ENCODE results near the gene DALRD3.

DNA sequence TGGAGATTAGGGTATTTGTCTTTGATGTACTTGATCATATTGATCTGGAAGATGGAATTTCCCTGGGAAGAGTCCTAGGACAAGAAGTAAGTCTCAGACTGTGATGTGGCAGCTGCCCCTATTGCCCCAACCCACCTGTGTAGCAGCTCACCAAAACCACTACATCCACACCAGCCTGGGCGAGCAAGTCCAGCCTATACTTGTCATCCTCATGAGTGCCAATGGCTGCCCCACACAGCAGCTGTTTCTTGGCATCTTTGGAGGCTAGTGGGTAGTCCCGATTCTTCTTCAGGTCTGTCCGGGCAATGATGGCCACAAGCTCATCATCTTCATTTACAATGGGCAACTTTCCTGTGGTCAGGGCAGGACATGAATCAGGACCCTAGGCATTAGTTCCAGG, 8.2 kb upstream of the DALRD3 start:
- no peak for TF ChIP-seq CTCF (IDR thresholded peaks at IDR 0.05)
- no peak for TF ChIP-seq POLR2A (IDR thresholded peaks at IDR 0.05)

Data from prostate gland (tissue), 2 donors.